ENCODE measurements around the gene CAMK1D. TPM values are rescaled to one million over a fixed set of nuclear protein-coding genes. Genes with fewer than 3 reads are reported as not detected.

CAMK1D gene
- total RNA-seq, 1 experiment from 2014 or later, result 6.3 TPM

DNA sequence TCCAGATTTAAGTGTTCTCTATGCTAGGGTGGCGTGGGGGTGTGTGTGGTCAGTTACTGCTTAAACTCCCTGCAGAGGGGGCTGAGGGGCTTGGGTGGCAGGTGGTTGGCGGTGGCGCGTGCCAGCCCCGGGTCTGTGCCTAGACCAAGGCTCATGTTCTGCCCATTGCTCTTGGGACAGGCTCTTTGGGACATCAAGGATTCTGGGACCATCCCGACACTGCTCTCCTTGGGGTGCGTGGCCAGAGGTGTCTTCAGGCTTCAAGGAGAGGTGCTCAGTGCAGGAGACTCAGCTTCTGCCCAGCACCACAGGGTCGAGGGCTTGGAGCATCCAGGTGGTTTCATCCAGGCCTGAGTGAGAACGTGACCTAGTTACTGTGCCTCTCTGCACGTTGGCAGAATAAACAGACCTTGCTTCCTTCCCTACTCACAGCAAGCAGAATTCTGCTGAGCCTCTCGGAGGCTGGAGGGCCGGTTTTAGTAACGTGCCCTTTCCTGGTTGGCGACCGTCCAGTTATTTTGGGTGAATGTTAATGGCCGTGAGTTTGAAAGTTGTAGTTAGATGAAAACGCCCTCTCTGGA is 39.9 kb downstream of the CAMK1D start:
- Histone ChIP-seq H2BK12ac (ENCODE audit: insufficient read length, low read depth, low read length) (no peak overlapping the region), H3K56ac (ENCODE audit: insufficient read length, low read depth, low read length) (no peak overlapping the region), H4K5ac (ENCODE audit: insufficient read length, low read depth, low read length) (no peak overlapping the region), H2AFZ (ENCODE audit: low read length) (no peak overlapping the region), H3T11ph (ENCODE audit: low read length) (no peak overlapping the region), H3K9me3 (ENCODE audit: control insufficient read depth, low read depth, low read length) (no peaks in the 10 kb centered on the region), H3K18ac (ENCODE audit: insufficient read length, low read depth, low read length) (no peak overlapping the region), H3K9ac (ENCODE audit: extremely low read depth, insufficient read length, low read length) (no peak overlapping the region), H3K4ac (ENCODE audit: low read depth, low read length) (no peak overlapping the region), H2BK120ac (ENCODE audit: low read depth, low read length, poor library complexity, severe bottlenecking) (no peak overlapping the region), H4K20me1 (ENCODE audit: control insufficient read depth, insufficient read depth, insufficient read length) (peaks cover 4% of the 10 kb centered on the region), H4K8ac (replicated peaks; ENCODE audit: insufficient read length, low read depth, low read length) (no peak overlapping the region), H3K27me3 (ENCODE audit: insufficient read depth, low read length) (no peaks in the 10 kb centered on the region), H3K23ac (ENCODE audit: insufficient read length, low read depth, low read length) (no peak overlapping the region), H3K27ac (ENCODE audit: insufficient read length, low read depth, low read length) (no peak overlapping the region), H3K14ac (ENCODE audit: insufficient read depth, low read length) (no peak overlapping the region), H2BK15ac (ENCODE audit: low read depth, low read length) (no peak overlapping the region), H2BK20ac (ENCODE audit: low read depth, low read length, poor library complexity, severe bottlenecking) (no peak overlapping the region), H3K4me2 (ENCODE audit: insufficient read depth, insufficient read length, low read length) (no peak overlapping the region), H2BK5ac (ENCODE audit: insufficient read length, low read length) (no peak overlapping the region), H3K4me1 (ENCODE audit: insufficient read depth, low read length) (0 out of 2 replicates have a peak, but pooled peaks cover 2% of the 10 kb centered on the region), H4K91ac (ENCODE audit: insufficient read length, low read depth, low read length) (no peak overlapping the region), H3K79me2 (ENCODE audit: insufficient read depth, low read length) (no peaks in the 10 kb centered on the region), H3K79me1 (ENCODE audit: insufficient read depth, low read depth, low read length, poor library complexity, severe bottlenecking) (no peaks in the 10 kb centered on the region), H2AK5ac (ENCODE audit: insufficient read length, low read length) (no peak overlapping the region), H3K23me2 (ENCODE audit: insufficient read length, low read depth, low read length, poor library complexity, severe bottlenecking) (no peaks in the 10 kb centered on the region)
- H3K36me3 Mint-ChIP-seq (ENCODE audit: insufficient read depth in 1 of 3, low read depth in 3 of 3), result no peaks in the 10 kb centered on the region
- peaks cover 0 to 2% of the 10 kb centered on the region in 2 experiments; a peak in 1 of 5 replicates for H3K9me3 Mint-ChIP-seq
- TF ChIP-seq, protein P1, sequence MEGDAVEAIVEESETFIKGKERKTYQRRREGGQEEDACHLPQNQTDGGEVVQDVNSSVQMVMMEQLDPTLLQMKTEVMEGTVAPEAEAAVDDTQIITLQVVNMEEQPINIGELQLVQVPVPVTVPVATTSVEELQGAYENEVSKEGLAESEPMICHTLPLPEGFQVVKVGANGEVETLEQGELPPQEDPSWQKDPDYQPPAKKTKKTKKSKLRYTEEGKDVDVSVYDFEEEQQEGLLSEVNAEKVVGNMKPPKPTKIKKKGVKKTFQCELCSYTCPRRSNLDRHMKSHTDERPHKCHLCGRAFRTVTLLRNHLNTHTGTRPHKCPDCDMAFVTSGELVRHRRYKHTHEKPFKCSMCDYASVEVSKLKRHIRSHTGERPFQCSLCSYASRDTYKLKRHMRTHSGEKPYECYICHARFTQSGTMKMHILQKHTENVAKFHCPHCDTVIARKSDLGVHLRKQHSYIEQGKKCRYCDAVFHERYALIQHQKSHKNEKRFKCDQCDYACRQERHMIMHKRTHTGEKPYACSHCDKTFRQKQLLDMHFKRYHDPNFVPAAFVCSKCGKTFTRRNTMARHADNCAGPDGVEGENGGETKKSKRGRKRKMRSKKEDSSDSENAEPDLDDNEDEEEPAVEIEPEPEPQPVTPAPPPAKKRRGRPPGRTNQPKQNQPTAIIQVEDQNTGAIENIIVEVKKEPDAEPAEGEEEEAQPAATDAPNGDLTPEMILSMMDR (conservative IDR thresholded peaks at IDR 0.05), result no peak
- WGBS (ENCODE audit: extremely low coverage, insufficient read length, low lambda C conversion rate), result no CpG with 5 or more reads among the region's 17 CpGs
- DNase-seq, result no peak
- H3K4me1 Mint-ChIP-seq, result peaks cover 3 to 9% of the 10 kb centered on the region in 2 experiments
- H3K27me3 Mint-ChIP-seq (ENCODE audit: low read depth), result no peaks in the 10 kb centered on the region; the same call in 1 of the 2 replicates
- H3K4me3 Mint-ChIP-seq, result no peak overlapping the region
- H3K27ac Mint-ChIP-seq, result no peak overlapping the region

Measured in H9 (cell line).